ENCODE measurements around the gene COX19. TPM values are rescaled to one million over a fixed set of nuclear protein-coding genes. Genes with fewer than 3 reads are reported as not detected.
"Not testable (repeated sequence)": the region's sequence is repeated elsewhere in the genome, so short reads cannot be mapped to it uniquely, and the experiment has no call there.

Gene COX19
- total RNA-seq, 1 experiment from 2014 or later: 24.8 TPM

DNA sequence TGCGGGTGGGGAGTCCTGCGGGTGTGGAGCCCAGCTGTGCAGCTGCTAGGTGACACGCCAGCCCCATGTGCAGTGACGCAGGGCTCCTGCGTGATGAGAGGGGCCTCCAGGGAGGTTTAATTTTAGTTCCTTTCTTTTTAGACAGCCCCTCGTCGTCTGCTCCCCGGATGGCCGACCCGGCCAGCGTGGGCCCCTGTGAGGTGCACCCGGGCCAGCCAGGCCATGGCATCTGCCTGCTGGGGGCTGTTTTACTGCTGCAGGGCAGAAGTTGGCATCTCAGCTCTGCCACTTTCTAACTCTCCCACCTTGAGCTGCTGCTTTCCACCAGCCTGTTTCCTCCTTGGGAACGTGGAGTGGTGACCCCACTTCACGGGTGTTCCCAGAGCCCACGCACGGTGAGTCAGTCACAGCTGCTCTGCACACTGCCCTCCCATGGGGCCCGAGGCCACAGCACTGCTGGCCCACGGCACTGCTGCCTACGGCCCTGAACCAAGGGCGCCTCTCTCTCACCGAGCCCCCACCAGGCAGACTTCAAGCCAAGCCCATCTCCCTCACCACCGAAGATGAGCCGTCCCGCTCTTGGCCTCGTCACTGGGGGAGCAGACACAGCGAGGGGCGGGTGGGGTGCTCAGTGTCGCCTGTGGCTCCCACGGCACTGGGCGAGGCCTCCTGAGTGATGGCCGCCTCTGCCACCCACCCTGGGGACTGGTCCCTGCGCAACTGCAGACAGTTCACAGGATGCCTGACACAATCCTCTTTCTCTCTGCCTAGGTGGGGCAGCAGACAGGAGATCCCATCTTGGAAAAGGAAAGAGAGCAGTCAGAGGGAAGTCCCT lies 28.9 kb upstream of the COX19 start:
- H3K9me3 Mint-ChIP-seq (ENCODE audit: unreplicated experiment): no peaks in the 10 kb centered on the region
- Histone ChIP-seq H3K27me3 (replicated peaks; ENCODE audit: control insufficient read depth, insufficient read depth, low read length) (no peaks in the 10 kb centered on the region), H3K36me3 (ENCODE audit: control insufficient read depth, insufficient read depth, low read length) (peaks cover 1% of the 10 kb centered on the region; the same call in 1 of the 2 replicates), H3K4me1 (no peaks in the 10 kb centered on the region), H3K9me3 (no peaks in the 10 kb centered on the region), H3K4me3 (ENCODE audit: low read depth, low read length) (no peak overlapping the region)
- ChIA-PET POLR2A (no interaction called here), CTCF (no interaction called here)
- no peaks in the 10 kb centered on the region for H3K27me3 Mint-ChIP-seq (ENCODE audit: insufficient read depth, unreplicated experiment)
- intact Hi-C loops (cut with micrococcal nuclease; ENCODE audit: unreplicated experiment): no loop called here
- H3K36me3 Mint-ChIP-seq (ENCODE audit: insufficient read depth, unreplicated experiment): peaks cover 27% of the 10 kb centered on the region
- DNase-seq: no peak
- no peaks in the 10 kb centered on the region for H3K4me1 Mint-ChIP-seq (ENCODE audit: low read depth, unreplicated experiment)
- H3K27ac Mint-ChIP-seq (ENCODE audit: unreplicated experiment): no peak overlapping the region
- TF ChIP-seq, protein P1, sequence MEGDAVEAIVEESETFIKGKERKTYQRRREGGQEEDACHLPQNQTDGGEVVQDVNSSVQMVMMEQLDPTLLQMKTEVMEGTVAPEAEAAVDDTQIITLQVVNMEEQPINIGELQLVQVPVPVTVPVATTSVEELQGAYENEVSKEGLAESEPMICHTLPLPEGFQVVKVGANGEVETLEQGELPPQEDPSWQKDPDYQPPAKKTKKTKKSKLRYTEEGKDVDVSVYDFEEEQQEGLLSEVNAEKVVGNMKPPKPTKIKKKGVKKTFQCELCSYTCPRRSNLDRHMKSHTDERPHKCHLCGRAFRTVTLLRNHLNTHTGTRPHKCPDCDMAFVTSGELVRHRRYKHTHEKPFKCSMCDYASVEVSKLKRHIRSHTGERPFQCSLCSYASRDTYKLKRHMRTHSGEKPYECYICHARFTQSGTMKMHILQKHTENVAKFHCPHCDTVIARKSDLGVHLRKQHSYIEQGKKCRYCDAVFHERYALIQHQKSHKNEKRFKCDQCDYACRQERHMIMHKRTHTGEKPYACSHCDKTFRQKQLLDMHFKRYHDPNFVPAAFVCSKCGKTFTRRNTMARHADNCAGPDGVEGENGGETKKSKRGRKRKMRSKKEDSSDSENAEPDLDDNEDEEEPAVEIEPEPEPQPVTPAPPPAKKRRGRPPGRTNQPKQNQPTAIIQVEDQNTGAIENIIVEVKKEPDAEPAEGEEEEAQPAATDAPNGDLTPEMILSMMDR (IDR thresholded peaks at IDR 0.05; ENCODE audit: insufficient read depth in 1 of 2, low read depth in 1 of 2, low read length in 1 of 2, severe bottlenecking in 1 of 2, unreplicated experiment in 1 of 2): no peak
- H3K4me3 Mint-ChIP-seq (ENCODE audit: unreplicated experiment): no peak overlapping the region
- no TSS peak for BruUV-seq (replicated peaks)

DNA sequence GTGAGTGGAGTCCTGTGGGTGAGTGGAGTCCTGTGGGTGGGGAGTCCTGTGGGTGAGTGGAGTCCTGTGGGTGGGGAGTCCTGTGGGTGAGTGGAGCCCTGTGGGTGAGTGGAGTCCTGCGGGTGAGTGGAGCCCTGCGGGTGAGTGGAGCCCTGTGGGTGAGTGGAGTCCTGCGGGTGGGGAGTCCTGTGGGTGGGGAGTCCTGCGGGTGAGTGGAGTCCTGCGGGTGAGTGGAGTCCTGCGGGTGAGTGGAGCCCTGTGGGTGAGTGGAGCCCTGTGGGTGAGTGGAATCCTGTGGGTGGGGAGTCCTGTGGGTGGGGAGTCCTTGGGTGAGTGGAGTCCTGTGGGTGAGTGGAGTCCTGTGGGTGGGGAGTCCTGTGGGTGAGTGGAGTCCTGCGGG lies 27.1 kb upstream of the COX19 start:
- H3K4me1 Mint-ChIP-seq (ENCODE audit: low read depth, unreplicated experiment); H3K36me3 ChIP-seq (ENCODE audit: control insufficient read depth, insufficient read depth, low read length); H3K4me1 ChIP-seq; intact Hi-C loops (cut with micrococcal nuclease; ENCODE audit: unreplicated experiment); CTCF ChIA-PET; H3K9me3 Mint-ChIP-seq (ENCODE audit: unreplicated experiment); H3K4me3 Mint-ChIP-seq (ENCODE audit: unreplicated experiment); H3K4me3 ChIP-seq (ENCODE audit: low read depth, low read length); H3K27me3 Mint-ChIP-seq (ENCODE audit: insufficient read depth, unreplicated experiment); H3K27ac Mint-ChIP-seq (ENCODE audit: unreplicated experiment); H3K9me3 ChIP-seq; POLR2A ChIA-PET; DNase-seq; BruUV-seq (replicated peaks); H3K27me3 ChIP-seq (replicated peaks; ENCODE audit: control insufficient read depth, insufficient read depth, low read length): not testable (repeated sequence)
- H3K36me3 Mint-ChIP-seq (ENCODE audit: insufficient read depth, unreplicated experiment): peaks cover 24% of the 10 kb centered on the region

DNA sequence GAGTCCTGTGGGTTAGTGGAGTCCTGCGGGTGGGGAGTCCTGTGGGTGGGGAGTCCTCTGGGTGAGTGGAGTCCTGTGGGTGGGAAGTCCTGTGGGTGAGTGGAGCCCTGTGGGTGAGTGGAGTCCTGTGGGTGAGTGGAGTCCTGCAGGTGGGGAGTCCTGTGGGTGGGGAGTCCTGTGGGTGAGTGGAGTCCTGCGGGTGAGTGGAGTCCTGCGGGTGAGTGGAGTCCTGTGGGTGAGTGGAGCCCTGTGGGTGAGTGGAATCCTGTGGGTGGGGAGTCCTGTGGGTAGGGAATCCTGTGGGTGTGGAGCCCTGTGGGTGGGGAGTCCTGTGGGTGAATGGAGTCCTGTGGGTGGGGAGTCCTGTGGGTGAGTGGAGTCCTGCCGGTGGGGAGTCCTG lies 26.7 kb upstream of the COX19 start:
- H3K27me3 ChIP-seq (replicated peaks; ENCODE audit: control insufficient read depth, insufficient read depth, low read length); H3K36me3 ChIP-seq (ENCODE audit: control insufficient read depth, insufficient read depth, low read length); H3K4me1 ChIP-seq; BruUV-seq (replicated peaks); H3K4me3 ChIP-seq (ENCODE audit: low read depth, low read length); POLR2A ChIA-PET; DNase-seq; H3K27me3 Mint-ChIP-seq (ENCODE audit: insufficient read depth, unreplicated experiment); H3K9me3 ChIP-seq; H3K4me3 Mint-ChIP-seq (ENCODE audit: unreplicated experiment); H3K4me1 Mint-ChIP-seq (ENCODE audit: low read depth, unreplicated experiment); H3K9me3 Mint-ChIP-seq (ENCODE audit: unreplicated experiment); intact Hi-C loops (cut with micrococcal nuclease; ENCODE audit: unreplicated experiment); H3K27ac Mint-ChIP-seq (ENCODE audit: unreplicated experiment); CTCF ChIA-PET: not testable (repeated sequence)
- peaks cover 27% of the 10 kb centered on the region for H3K36me3 Mint-ChIP-seq (ENCODE audit: insufficient read depth, unreplicated experiment)

DNA sequence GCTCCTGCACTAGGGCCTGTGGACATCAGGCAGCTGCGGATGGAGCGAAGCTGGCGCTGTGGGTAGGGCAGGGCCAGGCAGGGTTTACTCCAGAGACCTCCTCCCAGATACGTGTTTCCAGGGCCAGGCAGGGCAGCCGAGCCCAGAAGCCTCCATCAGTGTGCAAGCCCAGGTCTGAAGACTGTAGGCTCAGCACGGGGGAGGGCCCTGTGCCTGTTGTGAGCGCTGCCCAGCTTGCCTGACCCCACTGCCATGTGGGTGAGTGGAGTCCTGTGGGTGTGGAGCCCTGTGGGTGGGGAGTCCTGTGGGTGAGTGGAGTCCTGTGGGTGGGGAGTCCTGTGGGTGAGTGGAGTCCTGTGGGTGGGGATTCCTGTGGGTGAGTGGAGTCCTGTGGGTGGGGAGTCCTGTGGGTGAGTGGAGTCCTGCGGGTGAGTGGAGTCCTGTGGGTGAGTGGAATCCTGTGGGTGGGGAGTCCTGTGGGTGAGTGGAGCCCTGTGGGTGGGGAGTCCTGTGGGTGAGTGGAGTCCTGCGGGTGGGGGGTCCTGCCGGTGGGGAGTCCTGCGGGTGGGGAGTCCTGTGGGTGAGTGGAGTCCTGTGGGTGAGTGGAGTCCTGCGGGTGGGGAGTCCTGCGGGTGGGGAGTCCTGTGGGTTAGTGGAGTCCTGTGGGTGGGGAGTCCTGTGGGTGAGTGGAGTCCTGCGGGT lies 25.9 kb upstream of the COX19 start:
- POLR2A ChIA-PET; H3K9me3 ChIP-seq; H3K4me1 Mint-ChIP-seq (ENCODE audit: low read depth, unreplicated experiment); H3K27ac Mint-ChIP-seq (ENCODE audit: unreplicated experiment); H3K4me1 ChIP-seq; intact Hi-C loops (cut with micrococcal nuclease; ENCODE audit: unreplicated experiment); H3K9me3 Mint-ChIP-seq (ENCODE audit: unreplicated experiment); H3K4me3 ChIP-seq (ENCODE audit: low read depth, low read length); BruUV-seq (replicated peaks); H3K27me3 ChIP-seq (replicated peaks; ENCODE audit: control insufficient read depth, insufficient read depth, low read length); H3K4me3 Mint-ChIP-seq (ENCODE audit: unreplicated experiment); H3K36me3 ChIP-seq (ENCODE audit: control insufficient read depth, insufficient read depth, low read length); H3K27me3 Mint-ChIP-seq (ENCODE audit: insufficient read depth, unreplicated experiment): not testable (repeated sequence)
- peaks cover 31% of the 10 kb centered on the region for H3K36me3 Mint-ChIP-seq (ENCODE audit: insufficient read depth, unreplicated experiment)
- CTCF ChIA-PET: interaction anchor here (0.6 kb wide), 1 partner anchor 473 kb away, joined by 7 read pairs; no protein-coding TSS in a partner anchor
- DNase-seq: peak in 1 of 2 experiments; percentile 44

All from Caco-2 (cell line).